GM23338 (cell line): ENCODE data around the gene OR4Q2.

ENCODE experiments used
- CREB1 ChIP-seq: fragments of 250-450 bp; sonication (Bioruptor Pico); IDR thresholded peaks from 2 replicates; pipeline ENCODE4 v1.5.0; 2020; ENCODE audit warnings: low read depth, mild to moderate bottlenecking, moderate library complexity
- EZH2 ChIP-seq: fragments of 200-600 bp; sonication (generic); IDR thresholded peaks from one replicate; pipeline ENCODE4 v1.8.0; 2017; ENCODE audit warnings: antibody characterized with exemption, mild to moderate bottlenecking, low read depth; ENCODE audit not compliant: unreplicated experiment
- EZH2phosphoT487 ChIP-seq: fragments of 200-600 bp; sonication (generic); IDR thresholded peaks from one replicate; pipeline ENCODE4 v1.8.1; 2018; ENCODE audit warnings: antibody characterized with exemption; ENCODE audit not compliant: unreplicated experiment
- NANOG ChIP-seq: IDR thresholded peaks from 2 replicates; pipeline ENCODE4 v1.6.1; 2016; ENCODE audit warnings: antibody characterized with exemption, borderline replicate concordance
- POLR2AphosphoS5 ChIP-seq: IDR thresholded peaks from 2 replicates; pipeline ENCODE4 v1.6.1; 2016; ENCODE audit warnings: antibody characterized with exemption, low read depth
- TF ChIP-seq, protein P1 (sequence below), 2 experiments: fragments of 200-600 bp in 1 of 2; sonication (generic) in 1 of 2; conservative IDR thresholded peaks; 2 replicates each; pipeline versions ENCODE4 v1.5.1 to v1.6.1; 2016 to 2017; ENCODE audit warnings: antibody characterized with exemption in 2 of 2, low read depth in 2 of 2, mild to moderate bottlenecking in 2 of 2, moderate library complexity in 1 of 2
- TF ChIP-seq, protein P2 (sequence below): IDR thresholded peaks from one replicate; pipeline ENCODE4 v1.6.1; 2018; ENCODE audit warnings: antibody characterized with exemption; ENCODE audit not compliant: unreplicated experiment

DNA sequence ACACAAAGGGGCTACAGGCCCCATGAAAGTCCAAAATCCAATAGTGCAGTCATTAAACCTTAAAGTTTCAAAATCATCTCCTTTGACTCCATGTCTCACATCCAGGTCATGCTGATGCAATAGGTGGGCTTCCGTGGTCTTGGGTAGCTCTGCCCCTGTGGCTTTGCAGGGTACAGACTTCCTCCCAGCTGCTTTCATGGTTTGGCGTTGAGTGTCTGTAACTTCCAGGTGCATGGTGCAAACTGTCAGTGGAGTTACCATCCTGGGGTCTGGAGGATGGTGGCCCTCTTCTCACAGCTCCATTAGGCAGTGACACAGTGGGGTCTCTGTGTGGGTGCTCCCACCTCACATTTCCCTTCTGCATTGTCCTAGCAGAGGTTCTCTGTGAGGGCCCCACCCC is 8.5 kb upstream of the OR4Q2 start:
- TF ChIP-seq, protein P1, sequence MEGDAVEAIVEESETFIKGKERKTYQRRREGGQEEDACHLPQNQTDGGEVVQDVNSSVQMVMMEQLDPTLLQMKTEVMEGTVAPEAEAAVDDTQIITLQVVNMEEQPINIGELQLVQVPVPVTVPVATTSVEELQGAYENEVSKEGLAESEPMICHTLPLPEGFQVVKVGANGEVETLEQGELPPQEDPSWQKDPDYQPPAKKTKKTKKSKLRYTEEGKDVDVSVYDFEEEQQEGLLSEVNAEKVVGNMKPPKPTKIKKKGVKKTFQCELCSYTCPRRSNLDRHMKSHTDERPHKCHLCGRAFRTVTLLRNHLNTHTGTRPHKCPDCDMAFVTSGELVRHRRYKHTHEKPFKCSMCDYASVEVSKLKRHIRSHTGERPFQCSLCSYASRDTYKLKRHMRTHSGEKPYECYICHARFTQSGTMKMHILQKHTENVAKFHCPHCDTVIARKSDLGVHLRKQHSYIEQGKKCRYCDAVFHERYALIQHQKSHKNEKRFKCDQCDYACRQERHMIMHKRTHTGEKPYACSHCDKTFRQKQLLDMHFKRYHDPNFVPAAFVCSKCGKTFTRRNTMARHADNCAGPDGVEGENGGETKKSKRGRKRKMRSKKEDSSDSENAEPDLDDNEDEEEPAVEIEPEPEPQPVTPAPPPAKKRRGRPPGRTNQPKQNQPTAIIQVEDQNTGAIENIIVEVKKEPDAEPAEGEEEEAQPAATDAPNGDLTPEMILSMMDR (conservative IDR thresholded peaks at IDR 0.05; ENCODE audit: low read depth in 2 of 2) = no peak
- TF ChIP-seq EZH2phosphoT487 (no peak), EZH2 (no peak), POLR2AphosphoS5 (no peak), NANOG (no peak), CREB1 (CRISPR knock-in tag) (no peak)
- TF ChIP-seq, protein P2, sequence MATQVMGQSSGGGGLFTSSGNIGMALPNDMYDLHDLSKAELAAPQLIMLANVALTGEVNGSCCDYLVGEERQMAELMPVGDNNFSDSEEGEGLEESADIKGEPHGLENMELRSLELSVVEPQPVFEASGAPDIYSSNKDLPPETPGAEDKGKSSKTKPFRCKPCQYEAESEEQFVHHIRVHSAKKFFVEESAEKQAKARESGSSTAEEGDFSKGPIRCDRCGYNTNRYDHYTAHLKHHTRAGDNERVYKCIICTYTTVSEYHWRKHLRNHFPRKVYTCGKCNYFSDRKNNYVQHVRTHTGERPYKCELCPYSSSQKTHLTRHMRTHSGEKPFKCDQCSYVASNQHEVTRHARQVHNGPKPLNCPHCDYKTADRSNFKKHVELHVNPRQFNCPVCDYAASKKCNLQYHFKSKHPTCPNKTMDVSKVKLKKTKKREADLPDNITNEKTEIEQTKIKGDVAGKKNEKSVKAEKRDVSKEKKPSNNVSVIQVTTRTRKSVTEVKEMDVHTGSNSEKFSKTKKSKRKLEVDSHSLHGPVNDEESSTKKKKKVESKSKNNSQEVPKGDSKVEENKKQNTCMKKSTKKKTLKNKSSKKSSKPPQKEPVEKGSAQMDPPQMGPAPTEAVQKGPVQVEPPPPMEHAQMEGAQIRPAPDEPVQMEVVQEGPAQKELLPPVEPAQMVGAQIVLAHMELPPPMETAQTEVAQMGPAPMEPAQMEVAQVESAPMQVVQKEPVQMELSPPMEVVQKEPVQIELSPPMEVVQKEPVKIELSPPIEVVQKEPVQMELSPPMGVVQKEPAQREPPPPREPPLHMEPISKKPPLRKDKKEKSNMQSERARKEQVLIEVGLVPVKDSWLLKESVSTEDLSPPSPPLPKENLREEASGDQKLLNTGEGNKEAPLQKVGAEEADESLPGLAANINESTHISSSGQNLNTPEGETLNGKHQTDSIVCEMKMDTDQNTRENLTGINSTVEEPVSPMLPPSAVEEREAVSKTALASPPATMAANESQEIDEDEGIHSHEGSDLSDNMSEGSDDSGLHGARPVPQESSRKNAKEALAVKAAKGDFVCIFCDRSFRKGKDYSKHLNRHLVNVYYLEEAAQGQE = no peak
